Panc1 (cell line): ENCODE data around the gene FCHSD1.

Experiments
- POLR2AphosphoS5 ChIP-seq: IDR thresholded peaks from 2 replicates; pipeline ENCODE4 v1.6.1; 2012; ENCODE audit warnings: mild to moderate bottlenecking, low read depth, low read length, moderate library complexity
- REST ChIP-seq, 2 experiments: IDR thresholded peaks; 2 replicates each; pipeline ENCODE4 v1.6.1; 2011 to 2012; ENCODE audit warnings: low read depth in 2 of 2, control low read depth in 1 of 2, low read length in 1 of 2, mild to moderate bottlenecking in 1 of 2, moderate library complexity in 1 of 2; ENCODE audit not compliant: insufficient read depth in 1 of 2
- SIN3A ChIP-seq: IDR thresholded peaks from 2 replicates; pipeline ENCODE4 v1.6.1; 2012; ENCODE audit warnings: low read depth, mild to moderate bottlenecking, low read length, moderate library complexity, borderline replicate concordance; ENCODE audit not compliant: insufficient read depth
- TCF7L2 ChIP-seq: IDR thresholded peaks from 2 replicates; pipeline ENCODE4 v1.6.1; 2011; ENCODE audit warnings: mild to moderate bottlenecking, low read depth, low read length, inconsistent platforms
- TF ChIP-seq, protein P1 (sequence below): fragments of 450-650 bp; IDR thresholded peaks from 2 replicates; pipeline ENCODE4 v1.5.1; 2017; ENCODE audit warnings: mild to moderate bottlenecking

DNA sequence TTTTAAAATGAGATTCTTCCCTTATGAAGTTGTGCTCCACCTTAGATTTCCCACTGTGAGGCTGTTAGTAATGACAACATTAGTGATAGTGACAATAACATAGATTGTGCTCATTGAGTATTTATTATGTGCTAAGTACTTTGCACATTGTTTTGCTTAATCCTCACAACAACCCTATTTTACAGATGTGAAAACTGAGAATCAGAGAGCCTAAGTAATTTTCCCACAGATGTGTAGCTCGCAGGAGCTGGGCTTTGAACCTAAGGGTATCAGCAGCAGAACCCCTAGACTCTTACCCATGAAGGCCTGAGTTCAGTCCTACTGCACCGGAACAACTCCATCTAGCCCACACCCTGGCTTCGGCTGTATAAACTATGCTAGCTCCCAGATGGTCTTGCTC, 46.4 kb upstream of the FCHSD1 start:
- TF ChIP-seq, protein P1, sequence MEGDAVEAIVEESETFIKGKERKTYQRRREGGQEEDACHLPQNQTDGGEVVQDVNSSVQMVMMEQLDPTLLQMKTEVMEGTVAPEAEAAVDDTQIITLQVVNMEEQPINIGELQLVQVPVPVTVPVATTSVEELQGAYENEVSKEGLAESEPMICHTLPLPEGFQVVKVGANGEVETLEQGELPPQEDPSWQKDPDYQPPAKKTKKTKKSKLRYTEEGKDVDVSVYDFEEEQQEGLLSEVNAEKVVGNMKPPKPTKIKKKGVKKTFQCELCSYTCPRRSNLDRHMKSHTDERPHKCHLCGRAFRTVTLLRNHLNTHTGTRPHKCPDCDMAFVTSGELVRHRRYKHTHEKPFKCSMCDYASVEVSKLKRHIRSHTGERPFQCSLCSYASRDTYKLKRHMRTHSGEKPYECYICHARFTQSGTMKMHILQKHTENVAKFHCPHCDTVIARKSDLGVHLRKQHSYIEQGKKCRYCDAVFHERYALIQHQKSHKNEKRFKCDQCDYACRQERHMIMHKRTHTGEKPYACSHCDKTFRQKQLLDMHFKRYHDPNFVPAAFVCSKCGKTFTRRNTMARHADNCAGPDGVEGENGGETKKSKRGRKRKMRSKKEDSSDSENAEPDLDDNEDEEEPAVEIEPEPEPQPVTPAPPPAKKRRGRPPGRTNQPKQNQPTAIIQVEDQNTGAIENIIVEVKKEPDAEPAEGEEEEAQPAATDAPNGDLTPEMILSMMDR, result no peak
- TF ChIP-seq TCF7L2 (no peak), SIN3A (no peak), REST (IDR thresholded peaks at IDR 0.05; ENCODE audit: insufficient read depth in 1 of 2, low read depth in 2 of 2, low read length in 1 of 2) (no peak), POLR2AphosphoS5 (no peak)
